GM06990 (cell line): ENCODE measurements around the gene FER.
"Not testable (repeated sequence)": the region's sequence is repeated elsewhere in the genome, so short reads cannot be mapped to it uniquely, and the experiment has no call there.

ENCODE experiments used
- DNase-seq: peaks from one replicate; pipeline ENCODE4 v3.0.0-alpha.2; 2011; ENCODE audit not compliant: insufficient read length; ENCODE audit errors: extremely low read depth
- H3K27me3 ChIP-seq: replicated peaks from 2 replicates; pipeline ENCODE4 v1.6.0; 2011; ENCODE audit warnings: low read length; ENCODE audit not compliant: control insufficient read depth, insufficient read depth
- H3K36me3 ChIP-seq: 2 replicates; pipeline ENCODE4 v1.5.1; 2011; ENCODE audit warnings: low read length; ENCODE audit not compliant: control insufficient read depth, insufficient read depth
- H3K4me3 ChIP-seq: replicated peaks from 2 replicates; pipeline ENCODE4 v1.5.1; 2011; ENCODE audit warnings: low read depth, mild to moderate bottlenecking, control low read depth, low read length
- CTCF ChIP-seq: IDR thresholded peaks from 2 replicates; pipeline ENCODE4 v1.5.1; 2011; ENCODE audit warnings: low read length, control low read depth, mild to moderate bottlenecking, inconsistent platforms; ENCODE audit not compliant: insufficient read depth, poor library complexity, severe bottlenecking

Gene FER

DNA sequence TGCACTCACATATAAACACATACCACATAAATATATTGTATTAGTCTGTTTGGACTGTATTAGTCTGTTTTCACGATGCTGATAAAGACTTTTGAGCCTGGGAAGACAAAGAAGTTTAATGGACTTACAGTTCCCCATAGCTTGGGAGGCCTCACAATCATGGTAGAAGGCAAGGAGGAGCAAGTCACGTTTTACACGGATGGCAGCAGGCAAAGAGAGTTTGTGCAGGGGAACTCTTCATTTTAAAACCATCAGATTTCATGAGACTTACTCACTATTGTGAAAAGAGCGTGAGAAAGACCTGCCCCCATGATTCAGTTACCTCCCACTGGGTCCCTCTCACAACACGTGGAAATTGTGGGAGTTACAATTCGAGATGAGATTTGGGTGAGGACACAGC is 133.4 kb downstream of the FER start:
- DNase-seq = no peak
- Histone ChIP-seq H3K36me3 (no peaks in the 10 kb centered on the region), H3K27me3 (no peaks in the 10 kb centered on the region), H3K4me3 (no peak overlapping the region)
- no peak for TF ChIP-seq CTCF

- H3K36me3 ChIP-seq = no peaks in the 10 kb centered on the region
- no peak for TF ChIP-seq CTCF
- no peak overlapping the region for H3K4me3 ChIP-seq
- no peaks in the 10 kb centered on the region for H3K27me3 ChIP-seq
- DNase-seq = no peak
Observed at GRCh38 chr5:108884736-108885135, 137.0 kb downstream of the FER start.

DNA sequence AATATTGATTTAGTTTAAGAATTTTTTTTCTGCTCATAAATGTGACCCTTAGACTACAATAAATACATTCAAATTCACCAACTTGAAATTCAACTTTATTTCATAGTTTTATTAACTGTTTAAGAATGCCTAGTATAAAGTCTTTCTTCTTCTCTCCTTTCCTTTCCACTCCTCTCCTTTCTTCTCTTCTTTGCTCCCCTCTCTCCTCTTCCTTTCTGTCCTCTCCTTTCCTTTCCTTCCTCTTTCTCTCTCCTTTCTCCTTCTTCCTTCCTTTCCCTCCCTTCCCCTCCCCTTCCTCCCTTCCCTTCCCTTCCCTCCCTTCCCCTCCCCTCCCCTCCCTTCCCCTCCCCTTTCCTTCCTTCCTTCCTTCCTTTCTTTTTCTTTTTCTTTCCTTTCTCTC is 150.6 kb downstream of the FER start:
- TF ChIP-seq CTCF = no peak
- DNase-seq = no peak

DNA sequence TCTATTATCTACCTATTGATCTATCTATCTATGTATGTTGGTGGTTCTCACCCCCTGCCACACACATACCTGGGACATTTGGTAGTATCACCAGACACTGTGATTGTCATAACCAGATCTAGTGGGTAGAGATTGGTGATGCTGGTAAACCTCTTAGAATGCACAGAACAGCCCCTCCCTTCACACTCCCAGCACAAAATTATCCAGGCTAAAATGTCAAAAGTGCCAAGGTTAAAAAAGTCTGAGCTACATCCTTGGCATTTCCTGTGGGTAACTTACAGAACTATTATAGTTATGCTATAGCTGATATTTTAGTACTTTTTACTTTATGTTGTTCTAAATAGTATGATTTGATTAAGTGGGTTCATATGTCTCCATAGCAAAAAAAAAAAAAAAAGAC is 151.0 kb downstream of the FER start:
- no peak for DNase-seq
- no peak for TF ChIP-seq CTCF
- Histone ChIP-seq H3K4me3 (no peak overlapping the region), H3K27me3 (no peaks in the 10 kb centered on the region), H3K36me3 (no peaks in the 10 kb centered on the region)

More for the DNA sequence above, 150.6 kb downstream of the FER start:
- H3K36me3 ChIP-seq = no peaks in the 10 kb centered on the region
- no peaks in the 10 kb centered on the region for H3K27me3 ChIP-seq
- no peak overlapping the region for H3K4me3 ChIP-seq

GRCh38 chr5:108899244-108899643 is 151.5 kb downstream of the FER start:
- not testable (repeated sequence) for DNase-seq, H3K36me3 ChIP-seq, H3K27me3 ChIP-seq, H3K4me3 ChIP-seq

- no peak overlapping the region for H3K4me3 ChIP-seq
- no peaks in the 10 kb centered on the region for H3K36me3 ChIP-seq
- no peak for TF ChIP-seq CTCF
- no peak for DNase-seq
- H3K27me3 ChIP-seq = no peaks in the 10 kb centered on the region
Observed at GRCh38 chr5:108900668-108901067, 153.0 kb downstream of the FER start.
